GM19240 (cell line): ENCODE results near the gene TSPAN17.
A peak's percentile ranks its signal among the peaks of the same experiment; 100 is the strongest.

ENCODE experiments used
- DNase-seq: peaks from one replicate; pipeline ENCODE4 v3.0.0; 2011; ENCODE audit warnings: low spot score; ENCODE audit not compliant: insufficient read length

The TSPAN17 gene

GRCh38 chr5:176620333-176620981, 26.8 kb upstream of the TSPAN17 start:
- DNase-seq = no peak

GRCh38 chr5:176621661-176622079, 25.6 kb upstream of the TSPAN17 start:
- DNase-seq = no peak

GRCh38 chr5:176624142-176624541, 23.1 kb upstream of the TSPAN17 start:
- no peak for DNase-seq

DNA sequence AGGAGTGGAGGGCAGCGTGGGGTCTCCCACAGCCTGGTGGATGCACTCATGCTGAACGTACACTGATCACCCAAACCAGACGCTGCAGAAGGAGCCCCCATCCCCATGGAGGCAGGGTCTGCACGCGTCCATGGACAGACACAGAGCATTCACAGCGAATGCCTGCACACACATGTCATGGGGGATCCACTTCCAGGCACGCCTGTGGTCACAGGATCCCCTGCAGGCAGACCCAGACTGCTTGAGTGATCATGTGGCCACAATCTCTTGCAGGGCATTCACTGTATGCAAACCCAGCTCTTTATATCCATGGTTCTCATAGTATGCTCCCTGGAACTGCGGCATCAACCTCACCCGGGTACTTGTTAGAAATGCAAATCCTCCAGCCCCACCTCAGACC, 22.3 kb upstream of the TSPAN17 start:
- no peak for DNase-seq

DNA sequence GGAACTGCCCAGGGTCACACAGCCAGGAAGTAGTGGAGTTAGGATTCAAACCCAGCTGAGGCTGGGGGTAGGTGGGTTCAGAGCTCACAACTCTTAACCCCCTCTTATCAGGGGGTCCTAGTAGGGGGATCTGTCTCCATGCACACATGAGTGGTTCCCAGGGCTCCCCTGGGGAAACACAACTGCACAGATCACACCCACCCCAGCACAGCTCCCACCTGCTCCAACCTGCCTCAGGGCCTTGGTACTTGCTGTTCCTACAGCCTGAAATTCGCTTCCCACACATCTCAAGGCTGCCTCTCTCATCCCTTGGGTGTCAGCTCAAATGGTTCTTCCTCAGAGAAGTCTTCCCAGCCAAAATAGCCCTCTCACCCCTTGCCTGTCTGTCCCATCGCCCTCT, 21.8 kb upstream of the TSPAN17 start:
- no peak for DNase-seq

DNA sequence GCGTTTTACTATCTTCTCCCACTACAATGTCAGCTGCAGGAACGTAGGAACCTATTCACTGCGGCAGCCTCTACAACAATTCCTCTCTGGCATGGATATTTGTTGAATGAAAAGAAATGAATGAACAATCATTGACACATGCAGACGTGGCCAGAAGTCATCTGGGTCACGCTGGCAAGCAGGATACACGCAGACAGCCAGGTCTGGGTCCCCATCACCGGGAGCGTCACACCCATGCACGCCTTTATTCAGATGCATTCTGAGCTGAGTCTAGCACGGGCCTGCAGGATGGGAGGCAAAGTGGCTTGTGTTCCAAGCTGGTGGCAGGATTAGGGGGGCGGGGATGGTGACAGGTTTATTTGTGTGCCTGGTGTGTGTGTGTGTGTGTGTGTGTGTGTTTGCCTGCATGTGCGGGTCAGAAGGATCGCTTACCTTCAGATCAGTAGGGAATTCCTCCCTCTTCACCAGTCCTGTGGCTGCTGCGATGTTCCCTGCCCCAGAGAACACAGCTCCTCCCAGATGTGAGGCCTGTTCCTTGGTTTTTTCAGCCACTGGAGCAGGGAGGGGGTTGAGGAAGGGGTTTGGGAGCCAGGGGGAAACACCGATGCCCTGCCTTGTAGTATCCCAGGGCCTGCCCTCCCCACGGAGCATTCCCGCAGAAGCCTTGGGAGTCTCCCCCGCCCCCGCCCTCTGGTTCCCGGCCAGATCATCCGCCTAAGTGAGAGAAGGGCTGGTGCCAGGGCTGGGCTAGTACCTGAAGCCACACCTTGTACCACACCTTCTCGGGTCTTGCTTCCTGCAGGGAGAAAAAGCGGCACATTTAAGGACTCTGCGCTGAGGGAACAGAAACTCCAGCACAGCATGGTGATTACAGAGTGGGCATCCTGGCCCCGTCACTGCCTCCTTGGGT, 21.1 kb upstream of the TSPAN17 start:
- no peak for DNase-seq

DNA sequence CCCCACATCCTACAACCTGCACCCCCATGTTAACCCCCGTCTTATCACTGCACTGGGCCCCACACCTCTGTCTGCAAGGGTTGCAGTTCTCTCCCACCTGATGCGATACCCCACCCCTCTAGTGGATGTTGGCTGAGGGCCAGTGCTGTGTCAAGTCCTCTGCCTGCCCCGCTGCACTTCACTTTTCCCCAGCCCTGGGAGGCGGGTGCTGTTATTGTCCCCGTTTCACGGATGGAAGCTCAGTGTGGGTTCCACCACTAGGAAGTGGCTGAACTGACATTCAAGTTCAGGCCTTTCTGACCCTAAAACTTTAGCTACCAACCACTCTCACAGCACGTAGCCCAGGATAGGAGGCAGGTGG, 20.4 kb upstream of the TSPAN17 start:
- no peak for DNase-seq

DNA sequence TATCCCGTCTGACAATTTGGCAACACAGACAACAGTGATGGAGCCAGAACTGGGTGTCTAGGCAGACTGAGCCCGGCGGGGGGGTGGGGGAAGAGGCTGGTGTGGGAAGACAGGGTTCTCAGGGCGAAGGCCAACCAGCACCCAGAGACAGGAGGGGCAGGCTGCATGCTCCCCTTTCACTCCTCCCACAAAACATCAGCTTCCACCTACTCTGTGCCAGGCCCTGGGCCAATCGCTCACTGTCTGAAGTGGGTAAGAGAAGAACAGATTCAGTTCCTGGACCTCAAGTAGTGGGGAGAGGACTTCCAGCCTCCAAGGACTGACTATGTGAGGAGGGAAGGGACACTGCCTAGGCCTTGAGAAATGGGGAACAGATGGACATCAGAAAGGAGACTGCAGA, 19.7 kb upstream of the TSPAN17 start:
- DNase-seq = no peak

- DNase-seq = no peak
Observed at GRCh38 chr5:176628406-176629228, 18.7 kb upstream of the TSPAN17 start.

GRCh38 chr5:176629317-176629852, 17.9 kb upstream of the TSPAN17 start:
- no peak for DNase-seq

DNA sequence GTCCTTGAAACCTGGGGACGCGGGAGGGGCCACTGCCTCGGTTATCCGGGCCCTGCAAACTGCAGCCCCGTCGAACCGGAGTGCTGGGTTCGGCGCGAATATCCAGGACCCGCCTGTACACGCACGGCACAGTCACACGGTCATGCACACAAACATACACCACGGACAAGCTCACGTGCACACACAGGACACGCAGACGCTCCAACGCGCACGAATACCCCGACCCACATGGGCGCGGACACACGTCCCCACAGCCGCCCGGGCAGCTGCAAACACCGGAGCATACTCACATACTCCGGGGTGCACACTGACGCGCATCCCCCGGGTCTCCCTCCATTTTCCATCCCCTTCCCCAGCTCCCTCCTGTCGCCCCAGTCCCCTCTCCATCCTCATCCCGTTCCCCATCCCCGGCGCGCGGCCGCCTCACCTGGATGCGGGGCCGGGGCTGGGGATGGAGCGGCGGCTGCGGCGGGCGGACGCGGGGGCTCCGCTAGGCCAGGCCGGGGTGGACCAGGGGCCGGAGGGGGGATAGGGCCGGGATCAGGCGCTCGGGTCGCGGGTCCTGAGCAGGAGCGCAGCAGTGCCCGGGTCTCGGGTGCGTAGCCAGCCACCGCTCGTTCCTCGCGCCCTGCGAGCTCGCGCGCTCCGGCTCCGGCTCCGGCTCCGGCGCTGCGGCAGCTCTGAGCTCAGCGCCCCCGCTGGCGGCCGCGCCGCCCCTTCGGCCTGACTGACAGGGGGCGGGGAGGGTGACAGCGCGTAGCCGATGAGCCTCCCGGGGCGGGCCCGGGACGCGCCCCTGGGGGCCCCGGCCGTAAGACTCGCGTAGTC, 17.2 kb upstream of the TSPAN17 start, which contains the start of the genes EIF4E1B and SNCB:
TSS of gene EIF4E1B (plus strand) at position 823 of the 828 bp plus-strand sequence. CDS start 12,113 bp downstream, outside the sequence.
TSS of gene SNCB (minus strand) at position 682 of the 828 bp plus-strand sequence. CDS start 880 bp downstream, outside the sequence.
- DNase-seq = peak; percentile 63

GRCh38 chr5:176630681-176631222, 16.5 kb upstream of the TSPAN17 start:
- DNase-seq = no peak

DNA sequence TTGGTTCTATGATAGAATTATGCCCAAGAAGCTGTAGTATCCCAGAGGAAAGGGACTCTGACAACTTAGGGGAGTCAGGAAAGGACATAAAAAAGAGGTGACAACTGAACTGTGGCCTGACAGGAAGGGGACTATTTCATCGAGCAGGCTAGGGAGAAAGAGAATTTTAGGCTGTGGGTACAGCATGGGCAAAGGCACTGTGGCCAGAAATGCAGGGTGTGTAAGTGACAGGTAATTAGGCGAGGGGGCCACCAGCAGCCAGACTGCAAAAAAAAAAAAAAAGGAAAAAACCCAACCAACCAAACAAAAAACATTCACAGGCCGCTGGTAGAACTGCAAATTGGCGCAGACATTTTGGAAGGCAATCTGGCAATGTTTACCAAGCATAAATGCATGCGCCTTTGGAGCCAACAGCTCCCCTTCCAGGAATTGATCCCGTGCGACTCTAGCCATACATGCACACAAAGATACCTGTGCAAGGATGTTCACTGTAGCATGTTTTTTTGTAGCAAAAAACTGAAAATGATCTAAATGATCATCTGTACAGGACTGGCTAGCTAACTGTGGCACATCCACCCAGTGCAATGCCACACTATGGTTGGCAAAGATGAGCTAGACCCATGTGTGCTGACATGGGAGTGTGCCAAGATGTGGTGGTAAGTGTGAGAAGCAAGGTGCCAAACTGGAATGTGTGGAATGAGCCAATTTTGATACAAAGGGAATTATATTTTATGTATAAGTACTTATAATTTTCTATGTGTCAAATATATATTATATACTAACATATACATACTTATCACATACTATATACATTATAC, 15.7 kb upstream of the TSPAN17 start:
- DNase-seq = no peak

DNA sequence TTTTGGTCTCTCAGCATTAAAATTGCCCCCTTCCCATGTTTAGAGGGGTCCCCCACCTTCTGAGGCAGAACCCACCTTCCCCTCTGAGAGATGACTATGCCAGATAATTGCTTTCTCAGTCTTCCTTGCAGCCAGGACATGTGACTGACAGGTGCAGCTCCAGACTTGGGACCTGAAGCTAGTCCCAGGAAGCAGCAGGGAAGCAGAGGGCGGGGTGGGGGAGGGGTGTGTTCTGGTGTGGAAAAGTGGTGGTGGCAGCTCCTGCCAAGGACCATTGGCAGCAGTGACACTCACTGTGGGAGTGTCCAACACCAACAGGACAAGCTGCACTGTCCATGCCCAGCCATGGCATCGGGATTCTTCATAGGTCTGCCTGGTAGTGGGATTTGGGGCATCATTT, 14.5 kb upstream of the TSPAN17 start:
- DNase-seq = no peak

DNA sequence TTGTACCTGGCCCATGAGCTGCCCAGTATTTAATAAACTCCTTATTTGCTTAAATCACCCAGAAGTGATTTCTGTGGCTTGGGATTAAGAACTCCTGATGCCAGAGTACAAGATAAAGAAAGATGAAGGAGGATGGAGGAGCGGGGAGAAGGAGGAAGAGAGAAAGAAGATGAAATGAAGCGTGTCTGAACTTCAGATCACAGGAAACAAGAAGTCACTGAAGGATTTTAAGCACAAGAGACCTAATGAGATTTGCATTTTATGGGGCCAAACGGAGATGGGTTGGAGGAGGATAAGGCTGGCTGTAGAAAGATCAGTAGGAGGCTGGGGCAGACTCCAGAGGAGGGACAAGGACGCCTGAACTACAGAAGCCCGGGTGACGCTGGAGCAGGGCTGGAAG, 13.7 kb upstream of the TSPAN17 start:
- no peak for DNase-seq

DNA sequence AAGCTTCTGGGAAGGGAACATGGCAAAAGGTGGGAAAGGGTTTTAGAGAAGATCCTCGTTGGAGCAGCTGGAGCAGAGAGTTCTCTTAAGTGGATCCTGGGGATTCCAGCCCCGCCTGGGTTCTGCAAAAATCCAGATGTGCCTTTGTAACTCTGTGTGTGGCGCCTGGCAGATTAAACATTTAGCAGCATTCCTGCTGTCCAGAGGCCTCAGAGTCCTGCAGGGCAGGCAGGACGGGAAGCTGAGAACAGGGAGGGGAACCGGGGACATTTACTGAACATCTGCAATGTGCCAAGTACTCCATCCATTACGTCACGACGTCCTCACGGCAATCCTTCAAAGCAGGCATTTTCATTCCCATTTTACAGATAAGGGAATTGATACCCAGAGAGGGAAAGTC, 10.9 kb upstream of the TSPAN17 start:
- no peak for DNase-seq

DNA sequence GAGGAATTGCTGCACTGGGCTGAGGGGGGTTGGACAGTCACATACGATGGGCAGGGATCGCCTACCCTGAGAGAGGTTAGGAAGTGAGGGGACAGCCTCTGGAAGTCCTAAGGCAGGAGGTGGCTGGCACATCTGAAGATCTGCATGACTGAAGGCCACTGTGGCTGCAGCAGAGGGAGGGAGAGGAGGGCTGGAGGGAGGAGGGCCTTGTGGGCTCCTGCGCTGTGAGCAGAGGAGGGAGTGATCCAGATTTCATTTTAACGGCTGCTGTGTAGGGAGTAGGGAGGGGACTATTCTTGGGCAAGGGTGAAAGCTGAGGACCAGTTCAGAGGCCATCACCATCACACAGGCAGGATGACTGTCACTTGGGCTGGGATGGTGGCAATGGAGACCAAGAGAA, 9.7 kb upstream of the TSPAN17 start:
- DNase-seq = no peak

DNA sequence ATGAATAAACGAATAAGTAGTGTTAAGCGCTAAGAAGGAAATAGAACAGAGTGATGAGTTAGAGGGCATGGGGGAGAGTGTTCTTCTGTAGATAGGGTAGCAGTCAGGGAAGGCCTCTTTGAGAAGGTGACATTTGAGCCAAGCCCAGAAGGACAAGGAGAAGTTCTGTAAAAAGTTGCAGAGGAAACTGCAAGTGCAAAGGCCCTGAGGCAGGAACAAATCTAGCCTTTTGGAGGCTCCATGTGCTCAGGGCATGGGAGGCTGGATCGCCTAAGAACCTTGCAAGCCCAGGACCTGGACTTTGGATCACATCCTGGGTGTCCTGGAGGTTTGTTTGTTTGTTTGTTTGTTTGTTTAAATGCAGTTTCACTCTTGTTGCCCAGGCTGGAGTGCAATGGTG, 8.8 kb upstream of the TSPAN17 start:
- no peak for DNase-seq

DNA sequence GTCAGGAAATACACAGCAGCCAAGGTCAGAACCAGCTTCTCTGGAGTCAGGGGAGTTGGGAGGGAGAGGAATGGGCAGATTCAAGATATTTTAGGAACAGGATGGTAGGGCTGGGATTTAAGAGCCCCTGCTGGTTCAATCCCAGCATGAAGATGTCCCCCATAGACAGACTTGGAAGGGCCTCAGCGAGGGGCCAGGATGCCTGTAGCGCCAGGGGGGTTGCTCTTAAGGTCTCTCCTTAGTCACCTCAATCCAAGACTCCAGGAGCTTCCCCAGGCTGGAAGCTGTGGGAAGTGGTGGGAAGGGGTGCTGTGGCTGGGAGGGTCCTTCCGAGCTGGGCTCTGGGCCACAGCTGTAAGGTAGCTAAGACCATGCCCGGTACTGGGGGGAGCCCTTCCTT, 8.1 kb upstream of the TSPAN17 start:
- no peak for DNase-seq
